Chondrocyte (in vitro differentiated cells): Measurements from ENCODE around the gene SMARCC1. TPM values are rescaled to one million over a fixed set of nuclear protein-coding genes. Genes with fewer than 3 reads are reported as not detected.
A peak's percentile ranks its signal among the peaks of the same experiment; 100 is the strongest.

ENCODE experiments used
- DNase-seq: peaks from one replicate; pipeline ENCODE4 v3.0.0; 2021; ENCODE audit warnings: mixed read lengths, low spot score
- H3K27ac Mint-ChIP-seq: one replicate; pipeline ENCODE4 v1.8.0; 2021; ENCODE audit warnings: mild to moderate bottlenecking, moderate library complexity, mixed read lengths; ENCODE audit not compliant: unreplicated experiment
- H3K27me3 Mint-ChIP-seq: 2 replicates; pipeline ENCODE4 v1.8.0; 2021; ENCODE audit warnings: low read depth, mixed read lengths
- H3K36me3 Mint-ChIP-seq: 2 replicates; pipeline ENCODE4 v1.8.0; 2021; ENCODE audit warnings: low read depth, mixed read lengths
- H3K4me1 Mint-ChIP-seq: 2 replicates; pipeline ENCODE4 v1.8.0; 2021; ENCODE audit warnings: low read depth, mild to moderate bottlenecking, mixed read lengths
- H3K4me3 Mint-ChIP-seq: one replicate; pipeline ENCODE4 v1.8.0; 2021; ENCODE audit warnings: mild to moderate bottlenecking, moderate library complexity, mixed read lengths; ENCODE audit not compliant: unreplicated experiment
- H3K9me3 Mint-ChIP-seq: 2 replicates; pipeline ENCODE4 v1.8.0; 2021; ENCODE audit warnings: low read depth, mixed read lengths
- CTCF ChIP-seq: fragments of 200-600 bp; sonication (generic); IDR thresholded peaks from 2 replicates; pipeline ENCODE4 v1.5.0; 2021; ENCODE audit warnings: antibody characterized with exemption, mild to moderate bottlenecking, moderate library complexity
- total RNA-seq: library from RNA; stranded (reverse); gene quantifications from 3 replicates; pipeline ENCODE4 v1.2.1, GENCODE V29; 2021

SMARCC1 gene
- total RNA-seq, 1 donor from 2014 or later: 83.5 TPM

- Mint-ChIP-seq H3K27me3 (no peaks in the 10 kb centered on the region), H3K9me3 (no peaks in the 10 kb centered on the region), H3K36me3 (no peaks in the 10 kb centered on the region), H3K4me3 (no peak overlapping the region), H3K4me1 (no peaks in the 10 kb centered on the region), H3K27ac (no peak overlapping the region)
- TF ChIP-seq CTCF: no peak
- DNase-seq: no peak
These were observed 215.8 kb downstream of the SMARCC1 start for GRCh38 chr3:47565734-47566550.

- no peaks in the 10 kb centered on the region for H3K36me3 Mint-ChIP-seq
- no peak for TF ChIP-seq CTCF
- H3K27me3 Mint-ChIP-seq: peaks cover 6% of the 10 kb centered on the region
- no peak overlapping the region for H3K27ac Mint-ChIP-seq
- peaks cover 7% of the 10 kb centered on the region for H3K9me3 Mint-ChIP-seq
- H3K4me1 Mint-ChIP-seq: no peaks in the 10 kb centered on the region
- H3K4me3 Mint-ChIP-seq: no peak overlapping the region
- no peak for DNase-seq
These were observed 225.3 kb downstream of the SMARCC1 start for GRCh38 chr3:47556351-47556750.

GRCh38 chr3:47554335-47554734 lies 227.4 kb downstream of the SMARCC1 start:
- peaks cover 18% of the 10 kb centered on the region for H3K27me3 Mint-ChIP-seq
- DNase-seq: no peak
- H3K4me3 Mint-ChIP-seq: no peak overlapping the region
- peaks cover 7% of the 10 kb centered on the region for H3K9me3 Mint-ChIP-seq
- no peaks in the 10 kb centered on the region for H3K36me3 Mint-ChIP-seq
- no peaks in the 10 kb centered on the region for H3K4me1 Mint-ChIP-seq
- H3K27ac Mint-ChIP-seq: no peak overlapping the region
- no peak for TF ChIP-seq CTCF

- Mint-ChIP-seq H3K27me3 (peaks cover 20% of the 10 kb centered on the region), H3K27ac (no peak overlapping the region), H3K36me3 (no peaks in the 10 kb centered on the region), H3K4me3 (no peak overlapping the region), H3K4me1 (no peaks in the 10 kb centered on the region), H3K9me3 (peaks cover 7% of the 10 kb centered on the region)
- TF ChIP-seq CTCF: no peak
- DNase-seq: no peak
These were observed 228.3 kb downstream of the SMARCC1 start for GRCh38 chr3:47553407-47553806.

GRCh38 chr3:47542471-47543173 lies 239.1 kb downstream of the SMARCC1 start:
- DNase-seq: peak; percentile 65

More at GRCh38 chr3:47542471-47543173, 239.1 kb downstream of the SMARCC1 start:
- Mint-ChIP-seq H3K36me3 (no peaks in the 10 kb centered on the region), H3K4me3 (no peak overlapping the region), H3K4me1 (no peaks in the 10 kb centered on the region), H3K27ac (no peak overlapping the region), H3K9me3 (no peaks in the 10 kb centered on the region), H3K27me3 (peaks cover 3% of the 10 kb centered on the region)
- TF ChIP-seq CTCF: no peak
